K562 (cell line): Measurements from ENCODE around the gene ZFAND3. TPM values are rescaled to one million over a fixed set of nuclear protein-coding genes. Genes with fewer than 3 reads are reported as not detected.
A peak's percentile ranks its signal among the peaks of the same experiment; 100 is the strongest.

Source experiments
- ATAC-seq: fragments of 200-7000 bp; cut with Tn5 transposase; 3 replicates; pipeline ENCODE4 v1.9.1; 2020; ENCODE audit warnings: moderate library complexity
- BruUV-seq: library from RNA; stranded (reverse); fragments of 400-500 nt; replicated peaks from 2 replicates; lab custom pipeline; 2021; lab: Mats Ljungman, UMichigan
- CTCF ChIA-PET: fragments of 300-600 bp; formaldehyde crosslinking; extraction: SDS; loops from one replicate; lab custom pipeline; 2021; ENCODE audit warnings: low intra/inter-chr PET ratio; lab: Yijun Ruan, JAX
- POLR2A ChIA-PET: fragments of 300-600, 350-650 bp; sonication (Branson Sonifier 250); formaldehyde crosslinking; extraction: SDS; loops from one replicate; lab custom pipeline; 2021; ENCODE audit warnings: antibody characterized with exemption, inconsistent platforms; lab: Yijun Ruan, JAX
- DNase-seq, 4 experiments: peaks; one replicate each; pipeline versions ENCODE4 v3.0.0 to v3.0.0-alpha.2; 2011 to 2018; ENCODE audit warnings: low spot score in 3 of 4, mixed read lengths in 3 of 4; ENCODE audit errors: extremely low read depth in 1 of 4
- FAIRE-seq: peaks from 2 replicates; lab custom pipeline; 2011; peaks lifted over from hg19 to GRCh38; lab: Jason Lieb, UNC
- H2AFZ ChIP-seq: 2 replicates; pipeline ENCODE4 v1.6.0; 2011; ENCODE audit warnings: low read depth, low read length, control low read depth, inconsistent platforms
- H3K27ac ChIP-seq: fragments of 200-600 bp; 3 replicates; pipeline ENCODE4 v1.8.0; 2011; ENCODE audit warnings: low read depth, mild to moderate bottlenecking, control low read depth, inconsistent platforms, low read length, moderate library complexity, mixed read lengths; ENCODE audit errors: extremely low read depth
- H3K27me3 ChIP-seq, 2 experiments: fragments of 300-600 bp in 1 of 2; 2 replicates in 1 of 2; 3 replicates in 1 of 2; pipeline versions ENCODE4 v1.6.0 to v1.8.0; 2011; ENCODE audit warnings: inconsistent platforms in 2 of 2, low read length in 2 of 2, mild to moderate bottlenecking in 1 of 2, mixed read lengths in 1 of 2, moderate library complexity in 1 of 2; ENCODE audit not compliant: control insufficient read depth in 2 of 2, insufficient read depth in 2 of 2
- H3K36me3 ChIP-seq: fragments of 300-600 bp; 3 replicates; pipeline ENCODE4 v1.8.0; 2011; ENCODE audit warnings: mild to moderate bottlenecking, low read length, inconsistent platforms; ENCODE audit not compliant: control insufficient read depth, insufficient read depth
- H3K4me1 ChIP-seq, 2 experiments: fragments of 200-600 bp in 1 of 2; replicated peaks in 1 of 2; 2 replicates in 1 of 2; 3 replicates in 1 of 2; pipeline versions ENCODE4 v1.5.1 to v1.8.0; 2011; ENCODE audit warnings: inconsistent platforms in 2 of 2, low read length in 2 of 2, mild to moderate bottlenecking in 1 of 2, mixed read lengths in 1 of 2, moderate library complexity in 1 of 2; ENCODE audit not compliant: control insufficient read depth in 2 of 2, insufficient read depth in 2 of 2
- H3K4me2 ChIP-seq: 2 replicates; pipeline ENCODE4 v1.6.1; 2011; ENCODE audit warnings: low read length, control low read depth, inconsistent platforms, mixed read lengths; ENCODE audit not compliant: insufficient read depth
- H3K4me3 ChIP-seq: fragments of 200-600 bp; sonication (generic), shearing (Covaris generic); 2 replicates; pipeline ENCODE4 v1.5.1; 2016; ENCODE audit warnings: control low read depth, inconsistent platforms
- H3K79me2 ChIP-seq: fragments of 200-600 bp; 3 replicates; pipeline ENCODE4 v1.8.0; 2011; ENCODE audit warnings: low read length, inconsistent platforms; ENCODE audit not compliant: control insufficient read depth, insufficient read depth
- H3K9ac ChIP-seq, 2 experiments: 2 replicates each; pipeline versions ENCODE4 v1.6.0 to v1.6.1; 2011; ENCODE audit warnings: low read depth in 2 of 2, low read length in 2 of 2, control low read depth in 1 of 2, inconsistent platforms in 1 of 2, mild to moderate bottlenecking in 1 of 2, mixed read lengths in 1 of 2; ENCODE audit not compliant: insufficient read depth in 1 of 2
- H3K9me1 ChIP-seq: one replicate; pipeline ENCODE4 v1.6.0; 2011; ENCODE audit warnings: inconsistent platforms, mild to moderate bottlenecking, low read length, moderate library complexity; ENCODE audit not compliant: control insufficient read depth, insufficient read depth
- H3K9me3 ChIP-seq: replicated peaks from 2 replicates; pipeline ENCODE4 v1.5.1; 2011; ENCODE audit warnings: low read depth, low read length, inconsistent platforms; ENCODE audit not compliant: control insufficient read depth, insufficient read depth
- H4K20me1 ChIP-seq: replicated peaks from 2 replicates; pipeline ENCODE4 v1.6.1; 2011; ENCODE audit warnings: low read length, inconsistent platforms, mixed read lengths; ENCODE audit not compliant: control insufficient read depth, insufficient read depth
- ARNT ChIP-seq, 2 experiments: fragments of 450-650 bp; IDR thresholded peaks; 2 replicates each; pipeline ENCODE4 v1.6.1; 2016; ENCODE audit warnings: mild to moderate bottlenecking in 1 of 2
- BACH1 ChIP-seq: fragments of 200-800 bp; sonication (Bioruptor generic); IDR thresholded peaks from 2 replicates; pipeline ENCODE4 v1.6.1; 2016; ENCODE audit warnings: missing genetic modification characterization, missing compliant biosample characterization
- BCOR ChIP-seq: fragments of 450-650 bp; IDR thresholded peaks from 2 replicates; pipeline ENCODE4 v1.6.1; 2016
- C11orf30 ChIP-seq: fragments of 450-650 bp; IDR thresholded peaks from 2 replicates; pipeline ENCODE4 v1.6.1; 2016; ENCODE audit warnings: low read depth, mild to moderate bottlenecking
- HMGN3 ChIP-seq: IDR thresholded peaks from 2 replicates; pipeline ENCODE4 v1.6.1; 2011; ENCODE audit warnings: borderline replicate concordance, low read depth, mild to moderate bottlenecking, mixed read lengths, low read length; ENCODE audit not compliant: insufficient read length; ENCODE audit errors: extremely low read depth
- JUND ChIP-seq, 2 experiments: IDR thresholded peaks; 2 replicates in 1 of 2; 3 replicates in 1 of 2; pipeline ENCODE4 v1.6.1; 2011; ENCODE audit warnings: borderline replicate concordance in 2 of 2, low read depth in 2 of 2, low read length in 2 of 2, improper control_type of control experiment in 1 of 2, missing biosample characterization in 1 of 2, missing genetic modification characterization in 1 of 2, missing genetic modification reagents in 1 of 2
- SIN3B ChIP-seq: fragments of 450-650 bp; IDR thresholded peaks from 2 replicates; pipeline ENCODE4 v1.6.1; 2017; ENCODE audit warnings: low read depth, mild to moderate bottlenecking, moderate library complexity
- SPI1 ChIP-seq: IDR thresholded peaks from 2 replicates; pipeline ENCODE4 v1.6.1; 2011; ENCODE audit warnings: low read depth, low read length, control low read depth, borderline replicate concordance
- SUPT5H ChIP-seq: fragments of 450-650 bp; IDR thresholded peaks from 2 replicates; pipeline ENCODE4 v1.6.1; 2016
- TEAD4 ChIP-seq, 2 experiments: sonication (generic) in 1 of 2; formaldehyde crosslinking in 1 of 2; IDR thresholded peaks; 2 replicates each; pipeline versions ENCODE4 v1.6.1 to v1.8.0; 2012 to 2022; ENCODE audit warnings: borderline replicate concordance in 1 of 2, inconsistent platforms in 1 of 2, low read length in 1 of 2, mild to moderate bottlenecking in 1 of 2, missing genetic modification reagents in 1 of 2
- ZNF316 ChIP-seq: fragments of 450-650 bp; IDR thresholded peaks from 2 replicates; pipeline ENCODE4 v1.6.1; 2016
- ZNF551 ChIP-seq: fragments of 250-450 bp; sonication (Bioruptor Pico); IDR thresholded peaks from 2 replicates; pipeline ENCODE4 v1.5.0; 2021; ENCODE audit warnings: mild to moderate bottlenecking, moderate library complexity
- ZZZ3 ChIP-seq: fragments of 450-650 bp; IDR thresholded peaks from 2 replicates; pipeline ENCODE4 v1.6.1; 2016; ENCODE audit warnings: antibody characterized with exemption, mild to moderate bottlenecking, moderate library complexity
- WGBS: fragments of 100-300 bp; shearing (Covaris generic); methylation state at CpG from one replicate; pipeline ENCODE4 v1.1.6; 2016; ENCODE audit warnings: low coverage, mixed read lengths; ENCODE audit not compliant: insufficient coverage; ENCODE audit errors: missing lambda C conversion rate; 5-methylcytosine and 5-hydroxymethylcytosine counted together
- in situ Hi-C: fragments of 300-500 bp; cut with MboI; formaldehyde crosslinking; loops from 4 replicates; pipeline ENCODE4 v1.15.0; 2018; ENCODE audit warnings: inconsistent platforms, mixed read lengths
- intact Hi-C: fragments of 100-400 bp; cut with micrococcal nuclease; formaldehyde crosslinking; loops from 2 replicates; pipeline ENCODE4 v1.14.2; 2022
- polyA plus RNA-seq, 8 experiments: library from polyadenylated mRNA; depleted of rRNA in 4 of 8; stranded (reverse) in 5 of 8; unstranded in 3 of 8; fragments of >200 nt; fragmentation: Nextera tagmentation in 2 of 8; fragmentation: Illumina TruSeq in 1 of 8; extraction: Ambion mirVana in 2 of 8; extraction: Trizol in 1 of 8; gene quantifications; 2 replicates each; pipeline versions ENCODE4 v1.2.1 to v1.2.3, GENCODE V29; 2011 to 2014; ENCODE audit warnings: inconsistent platforms in 1 of 8, missing spikeins in 1 of 8
- total RNA-seq, 7 experiments: library from RNA; depleted of rRNA in 6 of 7; stranded (reverse); fragments of >200 nt in 6 of 7; fragmentation: Illumina TruSeq in 2 of 7; extraction: Trizol in 2 of 7; gene quantifications; 2 replicates each; pipeline versions ENCODE4 v1.2.1 to v1.2.3, GENCODE V29; 2011 to 2021; ENCODE audit warnings: low replicate concordance in 1 of 7
- TF ChIP-seq, protein P1 (sequence below): IDR thresholded peaks from 2 replicates; pipeline ENCODE4 v1.6.1; 2012; ENCODE audit warnings: low read depth, low read length, improper control_type of control experiment, borderline replicate concordance

The ZFAND3 gene
- total and polyA plus RNA-seq, 9 of the 15 experiments (the other 6 are each of a cell fraction or from before 2014, with no cell fraction given) = 0.81 to 26.6 (median 11.8) TPM

DNA sequence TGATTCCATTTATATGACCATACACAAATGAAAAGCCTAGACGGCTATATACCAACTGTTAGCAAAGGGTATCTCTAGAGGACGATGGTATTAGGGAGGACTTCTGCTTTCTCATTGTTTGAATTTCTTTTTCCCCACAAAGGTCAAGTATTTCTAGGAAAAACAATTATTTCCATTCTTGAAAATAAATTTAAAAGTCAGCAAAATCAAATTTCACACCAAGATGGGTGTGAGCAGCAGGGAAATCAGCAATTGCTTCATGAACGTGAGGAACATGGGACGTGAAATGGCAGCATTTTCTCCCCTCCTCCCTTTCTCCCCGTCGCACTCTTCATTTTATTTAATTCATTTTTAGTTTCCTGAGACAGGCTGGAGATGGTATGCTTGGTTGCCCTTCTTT lies 5.2 kb upstream of the ZFAND3 start:
- 32% methylated on average over 6 of the region's 6 CpGs for WGBS
- no peak for FAIRE-seq
- Histone ChIP-seq H4K20me1 (no peaks in the 10 kb centered on the region), H3K4me1 (peaks cover 5 to 9% of the 10 kb centered on the region in 2 experiments; a peak in 3 of 5 replicates), H3K9me3 (no peaks in the 10 kb centered on the region), H3K9ac (no peak overlapping the region), H3K4me2 (no peak overlapping the region), H3K27ac (no peak overlapping the region), H3K27me3 (peaks cover 0 to under 1% of the 10 kb centered on the region in 2 experiments; a peak in 2 of 5 replicates)
- no peak for DNase-seq
- in situ Hi-C loops = no loop called here
- intact Hi-C loops = no loop called here
- no TSS peak for BruUV-seq
- TF ChIP-seq SUPT5H (no peak), ZNF316 (peak; percentile 59), C11orf30 (peak; percentile 27; the same call in 1 of the 2 replicates), ZNF551 (no peak)
- TF ChIP-seq, all 486 proteins: peak for 2
- Histone ChIP-seq H3K36me3 (no peaks in the 10 kb centered on the region), H3K79me2 (no peaks in the 10 kb centered on the region), H2AFZ (no peak overlapping the region), H3K9me1 (no peaks in the 10 kb centered on the region), H3K4me3 (no peak overlapping the region)
- ChIA-PET POLR2A (no interaction called here), CTCF (no interaction called here)
- ATAC-seq = no peak

DNA sequence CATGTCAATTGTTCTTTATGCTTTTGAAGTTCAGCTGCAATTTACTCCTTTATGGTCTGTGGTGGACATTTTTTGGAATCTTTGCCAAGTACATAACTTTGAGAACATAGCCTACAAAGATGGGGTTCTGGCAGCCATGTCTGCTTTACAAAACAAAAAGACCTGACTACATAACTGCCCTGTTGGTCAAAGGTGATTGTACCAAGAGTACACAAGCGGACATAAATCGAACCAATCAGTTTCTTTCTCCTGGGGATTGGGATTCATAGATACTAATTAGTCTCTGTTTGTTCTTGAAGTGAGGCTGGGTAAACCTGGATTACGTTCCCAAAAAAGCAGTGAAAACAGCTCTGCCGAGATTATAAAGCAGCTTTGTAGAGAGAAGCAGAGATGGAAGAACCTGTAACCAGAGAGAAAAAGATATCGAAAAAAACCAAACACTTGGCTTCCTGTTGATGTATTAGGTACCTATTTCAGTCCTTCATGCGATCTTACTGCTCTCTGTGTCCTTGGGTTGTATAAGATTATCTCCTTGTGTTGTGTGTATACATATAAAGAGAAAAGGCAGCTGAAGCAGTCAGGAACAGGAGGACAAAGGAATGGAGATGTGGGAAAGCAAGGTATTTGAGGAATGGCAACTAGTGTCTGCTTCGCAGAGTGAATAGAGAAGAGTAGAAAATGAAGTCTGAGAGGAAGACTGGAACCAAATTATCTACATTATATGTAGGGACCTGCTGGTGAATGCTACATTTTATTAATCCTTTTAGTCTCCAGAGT lies 2.7 kb upstream of the ZFAND3 start:
- peaks cover 6% of the 10 kb centered on the region; the same call in 1 of the 2 replicates for H4K20me1 ChIP-seq
- no peak overlapping the region for H3K9ac ChIP-seq
- peaks cover 7 to 21% of the 10 kb centered on the region in 2 experiments; a peak in 3 of 5 replicates for H3K4me1 ChIP-seq
- H3K9me3 ChIP-seq = no peaks in the 10 kb centered on the region
- ATAC-seq (no peak), DNase-seq (no peak), FAIRE-seq (no peak)
- no peak overlapping the region for H3K4me3 ChIP-seq
- H3K79me2 ChIP-seq = peaks cover 18% of the 10 kb centered on the region
- no TSS peak for BruUV-seq
- intact Hi-C loops = no loop called here
- H3K27me3 ChIP-seq = no peaks in the 10 kb centered on the region
- no peak overlapping the region for H3K27ac ChIP-seq
- no peaks in the 10 kb centered on the region; the same call in 2 of the 3 replicates for H3K36me3 ChIP-seq
- peak overlapping the region; percentile 7; the same call in 1 of the 2 replicates for H2AFZ ChIP-seq
- WGBS = 64% methylated on average over 7 of the region's 7 CpGs
- in situ Hi-C loops = no loop called here
- H3K9me1 ChIP-seq = no peaks in the 10 kb centered on the region
- H3K4me2 ChIP-seq = 0 out of 2 replicates have a peak overlapping the region, but pooled peaks have one; percentile 15
- POLR2A ChIA-PET = interaction anchor here (2.8 kb wide), 1 partner anchor 11 kb away, joined by 26 read pairs; no protein-coding TSS in a partner anchor
- CTCF ChIA-PET = no interaction called here
- no peak for TF ChIP-seq JUND (IDR thresholded peaks at IDR 0.05; ENCODE audit: borderline replicate concordance, low read depth, low read length)
- TF ChIP-seq JUND (tag; IDR thresholded peaks at IDR 0.05; ENCODE audit: borderline replicate concordance, low read depth, low read length) = no peak
- TF ChIP-seq BACH1 (tag) = no peak
- TF ChIP-seq, protein P1, sequence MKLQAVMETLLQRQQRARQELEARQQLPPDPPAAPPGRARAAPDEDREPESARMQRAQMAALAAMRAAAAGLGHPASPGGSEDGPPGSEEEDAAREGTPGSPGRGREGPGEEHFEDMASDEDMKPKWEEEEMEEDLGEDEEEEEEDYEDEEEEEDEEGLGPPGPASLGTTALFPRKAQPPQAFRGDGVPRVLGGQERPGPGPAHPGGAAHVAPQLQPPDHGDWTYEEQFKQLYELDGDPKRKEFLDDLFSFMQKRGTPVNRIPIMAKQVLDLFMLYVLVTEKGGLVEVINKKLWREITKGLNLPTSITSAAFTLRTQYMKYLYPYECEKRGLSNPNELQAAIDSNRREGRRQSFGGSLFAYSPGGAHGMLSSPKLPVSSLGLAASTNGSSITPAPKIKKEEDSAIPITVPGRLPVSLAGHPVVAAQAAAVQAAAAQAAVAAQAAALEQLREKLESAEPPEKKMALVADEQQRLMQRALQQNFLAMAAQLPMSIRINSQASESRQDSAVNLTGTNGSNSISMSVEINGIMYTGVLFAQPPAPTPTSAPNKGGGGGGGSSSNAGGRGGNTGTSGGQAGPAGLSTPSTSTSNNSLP = no peak
- no peak for TF ChIP-seq ZZZ3
- TF ChIP-seq SIN3B = no peak
- no peak for TF ChIP-seq BCOR
- TF ChIP-seq SPI1 = no peak
- no peak for TF ChIP-seq ARNT (IDR thresholded peaks at IDR 0.05)
- no peak for TF ChIP-seq TEAD4 (IDR thresholded peaks at IDR 0.05; ENCODE audit: low read length)
- no peak for TF ChIP-seq TEAD4 (CRISPR knock-in tag; IDR thresholded peaks at IDR 0.05; ENCODE audit: borderline replicate concordance)
- no peak for TF ChIP-seq HMGN3
